GM21367 (cell line): ENCODE measurements around the gene OR2Y1.
"Not testable (repeated sequence)": the region's sequence is repeated elsewhere in the genome, so short reads cannot be mapped to it uniquely, and the experiment has no call there.

Experiments
- ATAC-seq: cut with Tn5 transposase; IDR thresholded peaks from one replicate; pipeline ENCODE4 v1.9.1; 2021; ENCODE audit not compliant: unreplicated experiment

OR2Y1 gene

GRCh38 chr5:180740953-180741352 is 1.1 kb upstream of the OR2Y1 start:
- not testable (repeated sequence) for ATAC-seq

DNA sequence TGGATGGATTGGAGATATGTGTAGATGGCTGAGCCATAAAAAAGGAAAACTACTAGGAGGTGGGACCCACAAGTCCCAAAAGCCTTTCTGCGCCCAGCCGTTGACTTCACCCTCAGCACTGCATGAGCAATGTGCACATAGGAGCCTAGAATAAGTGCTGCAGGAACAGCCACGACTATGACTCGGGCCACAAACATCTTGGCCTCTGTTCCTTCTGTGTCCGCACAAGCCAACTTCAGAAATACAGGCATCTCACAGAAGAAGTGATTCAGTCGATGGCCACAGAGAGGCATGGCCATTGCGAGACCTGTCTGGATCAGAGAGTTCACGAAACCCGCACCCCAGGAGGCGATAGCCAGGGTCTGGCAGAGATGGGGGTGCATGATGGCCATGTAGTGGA is 587 bp downstream of the OR2Y1 start:
- ATAC-seq: no peak

GRCh38 chr5:180736536-180736935 is 3.3 kb downstream of the OR2Y1 start:
- no peak for ATAC-seq

GRCh38 chr5:180724944-180725343 is 14.9 kb downstream of the OR2Y1 start:
- ATAC-seq: no peak

DNA sequence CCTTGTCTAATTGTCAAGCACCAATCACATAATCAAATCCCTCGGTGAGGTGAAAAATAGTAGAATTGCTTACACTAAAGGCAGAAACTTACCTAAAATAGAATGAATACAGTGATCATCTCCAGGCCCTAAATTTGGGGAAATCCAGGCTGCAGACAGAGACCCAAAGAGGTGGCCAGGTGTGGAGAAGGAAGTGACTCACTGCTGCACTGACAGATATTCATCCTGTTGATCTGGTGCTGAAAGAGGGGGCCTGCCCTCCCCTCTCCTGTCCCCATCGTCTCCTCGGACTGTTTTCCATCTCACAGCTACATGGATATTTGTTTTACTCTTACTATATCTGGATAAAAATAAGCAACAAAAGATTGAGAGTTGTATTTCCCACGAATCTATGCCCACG is 15.9 kb downstream of the OR2Y1 start:
- no peak for ATAC-seq

GRCh38 chr5:180720486-180720885 is 19.4 kb downstream of the OR2Y1 start:
- ATAC-seq: no peak

DNA sequence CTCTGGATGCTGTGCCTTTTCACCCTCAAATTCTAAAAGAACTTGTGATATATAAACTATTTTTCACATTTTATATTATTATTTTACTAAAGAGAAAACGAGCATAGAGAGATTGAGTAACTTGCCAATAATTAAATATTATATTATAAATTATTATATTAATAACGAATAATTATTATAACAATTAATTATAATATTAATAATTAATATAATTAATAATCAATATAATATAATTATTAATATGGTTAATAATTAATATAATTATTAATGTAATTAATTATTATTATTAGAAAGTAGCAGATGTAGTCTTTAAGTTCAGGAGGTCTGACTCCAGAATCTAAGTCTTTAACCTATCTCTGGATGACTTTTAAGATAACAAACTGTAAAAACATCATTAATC is 20.1 kb downstream of the OR2Y1 start:
- no peak for ATAC-seq

GRCh38 chr5:180718810-180719453 is 20.9 kb downstream of the OR2Y1 start:
- no peak for ATAC-seq

- ATAC-seq: no peak
These were observed 21.9 kb downstream of the OR2Y1 start for GRCh38 chr5:180717989-180718388.

- no peak for ATAC-seq
These were observed 35.5 kb downstream of the OR2Y1 start for GRCh38 chr5:180704362-180704761.

DNA sequence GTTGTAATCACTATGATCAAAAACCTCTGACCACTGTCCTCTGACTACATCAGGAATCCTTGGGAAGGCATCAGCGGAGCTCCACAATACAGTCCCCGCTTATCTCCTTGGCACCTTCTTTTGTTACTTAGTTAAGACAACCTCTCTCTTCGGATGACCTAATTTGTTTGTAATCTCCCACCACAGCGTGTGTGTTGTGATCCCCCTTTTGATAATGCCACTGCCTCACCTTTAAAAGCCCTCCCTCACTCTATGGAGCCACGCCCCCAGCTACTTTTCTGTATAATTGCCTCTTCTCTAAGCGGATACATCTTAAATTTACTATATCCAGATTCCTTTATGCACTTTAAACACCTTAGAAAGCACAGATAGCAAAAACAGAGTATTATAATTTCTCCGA is 35.9 kb downstream of the OR2Y1 start:
- no peak for ATAC-seq

DNA sequence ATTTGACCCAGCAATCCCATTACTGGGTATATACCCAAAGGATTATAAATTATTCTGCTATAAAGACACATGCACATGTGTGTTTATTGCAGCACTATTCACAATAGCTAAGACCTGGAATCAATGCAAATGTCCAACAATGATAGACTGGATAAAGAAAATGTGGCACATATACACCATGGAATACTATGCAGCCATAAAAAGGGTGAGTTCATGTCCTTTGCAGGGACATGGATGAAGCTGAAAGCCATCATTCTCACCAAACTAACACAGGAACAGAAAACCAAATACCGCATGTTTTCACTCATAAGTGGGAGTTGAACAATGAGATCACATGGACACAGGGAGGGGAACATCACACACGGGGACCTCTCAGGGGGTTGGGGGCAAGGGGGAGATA is 36.5 kb downstream of the OR2Y1 start:
- not testable (repeated sequence) for ATAC-seq

DNA sequence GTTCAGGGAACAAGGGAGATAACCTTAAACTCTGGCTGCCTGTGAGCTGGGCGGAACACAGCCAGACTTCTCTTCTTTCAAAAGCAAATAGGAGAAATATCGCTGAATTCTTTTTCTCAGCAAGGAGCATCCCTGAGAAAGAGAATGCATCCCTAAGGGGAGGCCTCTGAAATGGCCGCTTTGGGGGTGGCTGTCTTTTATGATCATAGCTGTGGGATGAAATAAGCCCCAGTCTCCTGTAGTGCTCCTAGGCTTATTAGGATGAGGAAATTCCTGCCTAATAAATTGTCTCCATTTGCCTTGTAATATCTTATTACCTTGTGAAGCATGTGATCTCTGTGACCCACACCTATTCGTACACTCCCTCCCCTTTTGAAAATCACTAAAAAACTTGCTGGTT is 39.4 kb downstream of the OR2Y1 start:
- ATAC-seq: not testable (repeated sequence)

DNA sequence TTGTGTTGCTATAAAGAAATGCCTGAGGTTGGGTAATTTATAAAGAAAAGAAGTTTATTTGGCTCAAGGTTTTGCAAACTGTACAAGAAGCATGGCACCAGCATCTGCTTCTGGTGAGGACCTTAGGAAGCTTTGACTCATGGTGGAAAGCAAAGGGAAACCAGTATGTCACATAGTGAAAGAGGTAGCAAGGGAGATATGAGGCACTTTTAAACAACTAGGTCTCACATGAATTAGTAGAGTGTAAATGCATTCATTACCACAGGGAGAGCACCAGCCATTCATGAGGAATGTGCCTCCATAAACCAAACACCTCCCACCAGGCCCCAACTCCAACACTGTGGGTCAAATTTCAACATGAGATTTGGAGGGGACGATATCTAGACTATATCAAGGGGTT is 40.8 kb downstream of the OR2Y1 start:
- ATAC-seq: no peak

DNA sequence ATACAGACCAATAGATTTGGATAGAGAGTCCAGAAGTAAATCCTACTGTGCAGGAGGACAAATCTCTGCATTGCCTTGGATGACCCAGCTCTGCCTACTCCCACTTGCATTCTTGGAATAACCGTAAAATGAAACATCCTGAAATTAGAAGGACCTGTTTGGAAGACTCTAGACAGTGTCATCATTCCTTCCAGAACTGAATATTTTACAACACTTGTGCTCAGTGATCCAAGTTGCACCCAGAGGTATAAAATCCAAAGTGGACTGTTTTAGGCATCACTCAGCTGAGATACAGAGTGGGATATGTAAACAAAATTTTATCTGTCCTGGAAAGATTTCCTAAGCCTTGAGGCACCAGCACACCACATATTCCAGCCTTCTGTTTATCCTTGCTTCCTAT is 43.7 kb downstream of the OR2Y1 start:
- ATAC-seq: no peak

- ATAC-seq: no peak
These were observed 47.4 kb downstream of the OR2Y1 start for GRCh38 chr5:180692429-180692828.

DNA sequence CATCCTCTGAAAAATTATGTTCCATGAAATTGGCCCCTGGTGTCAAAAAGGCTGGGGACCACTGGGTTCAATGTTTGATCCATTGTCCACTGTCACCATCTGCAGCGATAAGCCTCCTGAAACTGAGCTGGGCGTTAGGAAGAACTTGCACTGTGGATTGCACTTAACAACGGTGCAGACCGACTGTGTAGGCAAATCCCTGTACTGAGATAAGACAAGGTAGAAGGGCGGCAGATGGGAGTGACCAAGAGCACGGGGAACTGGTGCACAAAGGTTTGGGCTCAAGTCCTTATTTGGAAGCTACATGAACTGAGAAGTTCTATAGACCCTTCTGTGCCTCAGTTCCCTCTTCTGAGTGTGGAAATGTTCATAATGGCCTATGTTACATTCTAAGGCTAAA is 48.8 kb downstream of the OR2Y1 start:
- no peak for ATAC-seq

DNA sequence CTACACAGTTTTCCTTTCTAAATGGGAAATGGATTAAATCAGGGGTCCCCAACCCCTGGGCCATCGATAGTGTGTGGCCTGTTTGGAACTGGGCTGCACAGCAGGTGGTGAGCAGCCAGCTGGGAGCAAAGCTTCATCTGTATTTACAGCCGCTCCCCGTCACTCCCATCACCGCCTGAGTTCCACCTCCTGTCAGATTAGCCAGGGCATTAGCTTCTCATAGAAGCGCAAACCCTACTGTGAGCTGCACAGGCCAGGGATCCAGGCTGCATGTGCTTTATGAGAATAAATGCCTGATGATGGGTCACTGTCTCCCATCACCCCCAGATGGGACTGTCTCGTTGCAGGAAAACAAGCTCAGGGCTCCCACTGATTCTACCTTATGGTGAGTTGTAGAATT is 49.3 kb downstream of the OR2Y1 start:
- ATAC-seq: no peak

- no peak for ATAC-seq
These were observed 50.1 kb downstream of the OR2Y1 start for GRCh38 chr5:180689775-180690174.
